ENCODE measurements around the gene LY6G5B.

Gene LY6G5B

GRCh38 chr6:31641370-31641769 is 28.4 kb upstream of the LY6G5B start:
- DNase-seq (ENCODE audit: low read depth in 2 of 2) = no peak

GRCh38 chr6:31642798-31643570 is 26.8 kb upstream of the LY6G5B start:
- no peak for DNase-seq (ENCODE audit: low read depth in 2 of 2)

DNA sequence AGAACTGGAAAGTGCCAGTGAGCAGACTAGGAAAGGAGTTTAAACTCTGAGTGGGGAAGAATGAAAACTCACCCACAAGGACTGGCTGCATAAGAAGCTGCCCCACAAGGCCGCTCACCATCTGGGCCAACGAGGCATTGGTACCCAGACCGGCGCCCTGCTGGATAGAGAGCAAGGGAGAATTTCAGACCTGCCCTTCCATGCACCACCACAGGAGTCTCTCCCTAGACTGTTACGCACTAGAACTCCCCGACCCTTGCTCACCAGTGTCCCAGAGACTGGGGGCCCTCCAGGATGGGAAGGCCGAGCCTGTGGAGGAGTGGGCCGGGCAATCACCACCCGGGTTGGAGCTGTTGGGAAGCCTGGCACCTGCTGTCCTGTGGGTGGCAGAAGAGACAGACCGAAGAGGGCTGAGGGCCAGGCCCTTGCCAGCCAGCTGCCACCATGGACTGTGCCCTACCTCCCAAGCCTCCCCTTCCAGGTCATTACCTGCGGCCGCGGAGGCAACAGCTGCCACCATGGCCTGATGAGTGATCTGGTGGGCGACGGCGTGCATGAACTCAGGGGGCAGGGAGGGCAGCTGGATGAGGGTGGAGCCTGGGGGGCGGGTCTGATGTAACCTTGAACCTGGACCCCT is 25.8 kb upstream of the LY6G5B start:
- no peak for DNase-seq (ENCODE audit: low read depth in 2 of 2)

DNA sequence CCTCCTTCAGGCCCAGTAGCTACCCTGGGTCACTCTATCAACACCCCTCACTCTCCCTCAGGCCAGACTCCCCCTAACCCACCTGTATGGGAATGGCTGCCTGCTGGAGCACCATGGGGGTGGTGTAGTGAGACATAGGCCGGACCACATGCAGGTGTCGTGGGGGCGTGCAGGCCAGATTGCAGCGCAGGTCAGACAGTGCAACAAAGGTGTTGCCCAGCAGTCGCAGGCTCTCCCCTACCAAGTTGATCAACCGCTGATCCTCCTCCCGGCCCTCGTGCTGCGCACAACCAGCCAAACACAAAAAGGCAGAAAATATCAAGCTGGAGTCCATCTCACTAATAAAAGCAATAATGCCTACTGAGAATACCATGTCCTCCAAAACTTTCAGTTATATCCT is 24.5 kb upstream of the LY6G5B start:
- DNase-seq (ENCODE audit: low read depth in 2 of 2) = no peak

GRCh38 chr6:31651602-31652191 is 18.1 kb upstream of the LY6G5B start:
- DNase-seq (ENCODE audit: low read depth in 2 of 2) = no peak

GRCh38 chr6:31652925-31653724 is 16.7 kb upstream of the LY6G5B start:
- DNase-seq (ENCODE audit: low read depth in 2 of 2) = no peak

GRCh38 chr6:31654574-31655348 is 15.0 kb upstream of the LY6G5B start:
- no peak for DNase-seq (ENCODE audit: low read depth in 2 of 2)

- no peak for DNase-seq (ENCODE audit: low read depth in 2 of 2)
Measured at GRCh38 chr6:31655349-31656237, 14.2 kb upstream of the LY6G5B start, which contains the start of gene APOM. Gene APOM, plus strand, starts transcription at chr6:31655894. Its CDS starts 73 bp downstream, at chr6:31655967.

GRCh38 chr6:31657406-31658157 is 12.2 kb upstream of the LY6G5B start:
- no peak for DNase-seq (ENCODE audit: low read depth in 2 of 2)

DNA sequence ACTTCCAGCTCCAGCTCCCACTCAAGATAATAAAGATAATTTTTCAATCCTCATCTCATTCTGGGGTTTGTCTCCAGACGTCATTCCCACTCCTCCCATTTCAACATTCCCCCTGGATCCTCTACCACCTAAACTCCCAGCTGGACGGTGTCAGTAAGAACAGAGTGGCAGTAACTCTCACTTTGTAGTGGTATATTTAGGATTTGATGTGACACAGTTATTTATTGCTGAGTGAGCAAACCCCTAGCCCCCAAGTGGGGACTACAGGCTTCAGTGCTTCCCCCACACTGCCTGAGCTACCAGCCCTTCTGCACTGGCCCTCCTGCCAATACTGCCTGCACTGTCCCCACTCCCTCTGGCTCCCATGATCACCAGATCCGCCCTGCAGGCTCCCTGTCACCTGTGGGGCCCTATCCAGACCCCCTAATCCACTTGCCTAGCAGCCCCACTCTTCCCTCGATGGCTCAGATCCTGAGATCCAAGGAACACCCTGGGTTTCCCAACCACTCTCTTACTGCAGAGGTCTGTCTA is 11.6 kb upstream of the LY6G5B start:
- no peak for DNase-seq (ENCODE audit: low read depth in 2 of 2)

- DNase-seq (ENCODE audit: low read depth in 2 of 2) = no peak
Measured at GRCh38 chr6:31658983-31659648, 10.7 kb upstream of the LY6G5B start.

- DNase-seq (ENCODE audit: low read depth in 2 of 2) = no peak
Measured at GRCh38 chr6:31659649-31660380, 10.0 kb upstream of the LY6G5B start.

DNA sequence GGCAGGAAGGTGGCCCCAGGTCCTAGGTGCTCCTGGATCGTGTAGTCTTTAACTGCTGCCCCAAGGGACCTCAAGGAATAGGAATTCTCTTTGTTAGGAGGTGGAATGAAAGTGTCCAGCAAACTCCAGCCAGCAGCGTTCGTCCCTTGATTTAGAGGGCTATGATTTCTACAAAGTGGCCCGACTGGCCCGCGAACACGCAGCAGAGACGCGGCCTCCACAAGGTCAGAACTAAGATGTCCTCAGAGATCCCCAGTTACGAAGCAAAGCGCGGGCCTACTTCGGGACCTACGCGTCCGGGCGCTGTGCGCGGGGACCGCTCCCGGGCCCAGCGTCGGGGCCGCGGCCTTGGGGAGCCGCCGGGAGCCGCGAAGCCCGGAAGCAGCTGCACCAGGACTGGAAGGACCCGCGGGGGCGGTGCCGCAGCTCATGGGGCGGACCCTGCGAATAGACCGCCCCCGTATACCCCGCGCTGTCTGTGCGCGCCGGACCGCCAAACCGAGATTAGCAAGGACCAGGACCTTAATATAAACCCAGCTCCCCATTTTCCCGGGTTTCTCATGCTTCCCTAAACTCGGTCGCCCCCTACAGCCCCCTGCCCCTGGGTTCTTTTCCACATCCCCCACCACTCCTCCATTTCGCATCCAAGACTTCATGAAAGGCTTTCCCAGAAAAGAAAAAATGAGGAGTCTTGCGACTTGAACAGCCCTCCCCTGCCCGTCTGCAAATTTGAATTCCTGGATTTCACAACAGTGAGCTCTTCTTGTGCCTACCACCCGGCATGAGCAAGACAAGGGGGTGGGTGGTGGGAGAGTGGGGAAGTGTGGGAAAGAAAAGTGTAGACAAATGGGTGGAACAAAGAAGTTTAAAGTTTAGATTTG is 9.2 kb upstream of the LY6G5B start, which contains the start of gene C6orf47:
Gene C6orf47 (minus strand): TSS at position 398 of the 881 bp plus-strand sequence. CDS start 831 bp downstream, outside the sequence.
- peak; percentile 37 to 42 for DNase-seq (ENCODE audit: low read depth in 2 of 2)

- DNase-seq (ENCODE audit: low read depth in 2 of 2) = no peak
Measured at GRCh38 chr6:31661262-31662123, 8.3 kb upstream of the LY6G5B start.

GRCh38 chr6:31662124-31662723 is 7.6 kb upstream of the LY6G5B start:
- DNase-seq (ENCODE audit: low read depth in 2 of 2) = no peak

Measured in fibroblast of skin of left biceps (primary cell).